Fibroblast of the aortic adventitia (primary cell): ENCODE measurements around the gene LRMDA. TPM values are rescaled to one million over a fixed set of nuclear protein-coding genes. Genes with fewer than 3 reads are reported as not detected.

Experiments
- DNase-seq: peaks from one replicate; pipeline ENCODE4 v3.0.0-alpha.2; 2010; ENCODE audit warnings: low read depth
- H3K4me3 ChIP-seq: 2 replicates; pipeline ENCODE4 v1.5.1; 2011; ENCODE audit warnings: low read depth, mild to moderate bottlenecking, control low read depth, low read length, moderate library complexity
- total RNA-seq: library from RNA; depleted of rRNA; stranded (reverse); fragments of >200 nt; gene quantifications from 2 replicates; pipeline ENCODE4 v1.2.3, GENCODE V29; 2012; ENCODE audit warnings: low replicate concordance
- TF ChIP-seq, protein P1 (sequence below): IDR thresholded peaks from 2 replicates; pipeline ENCODE4 v1.5.1; 2011; ENCODE audit warnings: mild to moderate bottlenecking, low read length, control low read depth, inconsistent platforms; ENCODE audit not compliant: insufficient read depth

The LRMDA gene
- total RNA-seq, 1 donor: 6.3 TPM

DNA sequence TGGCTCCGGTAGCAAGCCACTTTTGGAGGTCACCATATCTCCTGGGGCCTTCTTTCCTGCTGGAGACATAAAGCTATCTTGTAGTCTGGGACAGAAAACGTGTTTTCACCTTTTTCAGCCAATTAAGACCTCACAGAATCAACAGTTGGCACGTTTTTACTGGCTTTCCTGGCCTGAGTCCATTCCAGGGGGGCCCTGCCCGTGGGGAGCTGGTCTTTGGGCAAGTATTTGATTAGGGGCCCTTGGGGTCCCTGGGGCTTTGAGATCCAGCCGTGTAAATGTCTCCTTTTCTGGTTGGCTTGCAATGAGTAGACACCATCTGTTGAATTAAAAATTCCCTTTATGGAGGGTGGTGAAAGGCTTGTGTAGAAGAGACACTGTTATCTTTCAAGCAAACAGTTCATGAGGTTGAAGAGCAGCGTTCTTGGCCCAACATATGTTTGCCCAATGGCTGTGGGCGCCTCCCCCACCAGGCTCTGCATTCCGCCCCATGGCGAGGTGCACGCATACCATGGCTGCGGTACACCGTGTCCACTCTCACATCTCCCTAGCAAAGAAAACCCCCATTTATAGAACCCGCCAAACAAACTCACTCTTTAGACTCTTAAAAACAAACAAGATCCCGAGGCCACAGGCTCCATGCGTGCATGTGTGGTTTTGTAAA is 593.2 kb downstream of the LRMDA start:
- no peak for DNase-seq
- no peak overlapping the region for H3K4me3 ChIP-seq
- TF ChIP-seq, protein P1, sequence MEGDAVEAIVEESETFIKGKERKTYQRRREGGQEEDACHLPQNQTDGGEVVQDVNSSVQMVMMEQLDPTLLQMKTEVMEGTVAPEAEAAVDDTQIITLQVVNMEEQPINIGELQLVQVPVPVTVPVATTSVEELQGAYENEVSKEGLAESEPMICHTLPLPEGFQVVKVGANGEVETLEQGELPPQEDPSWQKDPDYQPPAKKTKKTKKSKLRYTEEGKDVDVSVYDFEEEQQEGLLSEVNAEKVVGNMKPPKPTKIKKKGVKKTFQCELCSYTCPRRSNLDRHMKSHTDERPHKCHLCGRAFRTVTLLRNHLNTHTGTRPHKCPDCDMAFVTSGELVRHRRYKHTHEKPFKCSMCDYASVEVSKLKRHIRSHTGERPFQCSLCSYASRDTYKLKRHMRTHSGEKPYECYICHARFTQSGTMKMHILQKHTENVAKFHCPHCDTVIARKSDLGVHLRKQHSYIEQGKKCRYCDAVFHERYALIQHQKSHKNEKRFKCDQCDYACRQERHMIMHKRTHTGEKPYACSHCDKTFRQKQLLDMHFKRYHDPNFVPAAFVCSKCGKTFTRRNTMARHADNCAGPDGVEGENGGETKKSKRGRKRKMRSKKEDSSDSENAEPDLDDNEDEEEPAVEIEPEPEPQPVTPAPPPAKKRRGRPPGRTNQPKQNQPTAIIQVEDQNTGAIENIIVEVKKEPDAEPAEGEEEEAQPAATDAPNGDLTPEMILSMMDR: no peak

- no peak overlapping the region for H3K4me3 ChIP-seq
- TF ChIP-seq, protein P1: no peak
- DNase-seq: no peak
Measured at GRCh38 chr10:76025124-76025477, 593.7 kb downstream of the LRMDA start.

- no peak overlapping the region for H3K4me3 ChIP-seq
- no peak for DNase-seq
- TF ChIP-seq, protein P1: no peak
Measured at GRCh38 chr10:76026176-76026771, 594.9 kb downstream of the LRMDA start.

DNA sequence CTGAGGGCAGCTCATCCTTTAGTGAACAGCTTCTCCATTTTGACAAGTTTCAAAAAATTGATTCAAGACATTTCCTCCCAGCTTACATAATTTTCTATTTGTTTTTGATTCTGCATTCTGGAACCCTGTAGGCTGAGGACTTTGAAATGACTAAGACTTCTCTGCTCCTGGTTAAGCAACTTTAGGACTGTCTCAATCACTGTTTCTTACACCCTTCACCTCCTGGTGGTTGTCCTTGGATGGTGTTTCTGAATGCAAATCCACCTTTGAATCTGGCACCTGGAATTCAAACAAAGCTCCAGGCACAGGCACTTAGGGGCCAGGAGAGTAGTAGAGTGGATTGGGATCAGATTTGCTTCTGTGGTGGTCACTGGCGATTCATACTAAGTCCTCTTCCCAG is 595.5 kb downstream of the LRMDA start:
- no peak overlapping the region for H3K4me3 ChIP-seq
- no peak for DNase-seq
- TF ChIP-seq, protein P1: peak; percentile 10

GRCh38 chr10:76029782-76030181 is 598.4 kb downstream of the LRMDA start:
- H3K4me3 ChIP-seq: no peak overlapping the region
- TF ChIP-seq, protein P1: no peak
- no peak for DNase-seq

DNA sequence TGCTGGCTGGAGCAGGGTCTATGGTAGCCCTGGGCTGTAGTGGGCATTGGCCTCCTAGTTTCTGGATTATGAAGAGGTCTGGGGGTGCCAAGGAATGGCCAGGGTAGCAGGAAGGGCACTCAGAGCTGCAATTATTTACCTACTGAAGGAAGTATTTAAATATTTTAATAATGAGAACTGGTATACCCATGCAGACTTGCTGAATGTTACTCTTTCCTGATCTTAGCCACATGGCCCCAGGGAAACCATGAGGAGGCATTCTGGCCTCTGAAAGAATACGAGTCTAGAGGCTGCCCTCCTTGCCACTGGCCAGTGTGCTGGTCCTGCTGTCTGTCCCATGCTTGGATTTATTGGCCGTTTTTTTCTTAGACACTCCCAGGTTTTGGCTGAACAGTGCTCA is 599.7 kb downstream of the LRMDA start:
- no peak overlapping the region for H3K4me3 ChIP-seq
- TF ChIP-seq, protein P1: no peak
- no peak for DNase-seq
